Measurements from ENCODE around the gene SMARCD3.

Gene SMARCD3

DNA sequence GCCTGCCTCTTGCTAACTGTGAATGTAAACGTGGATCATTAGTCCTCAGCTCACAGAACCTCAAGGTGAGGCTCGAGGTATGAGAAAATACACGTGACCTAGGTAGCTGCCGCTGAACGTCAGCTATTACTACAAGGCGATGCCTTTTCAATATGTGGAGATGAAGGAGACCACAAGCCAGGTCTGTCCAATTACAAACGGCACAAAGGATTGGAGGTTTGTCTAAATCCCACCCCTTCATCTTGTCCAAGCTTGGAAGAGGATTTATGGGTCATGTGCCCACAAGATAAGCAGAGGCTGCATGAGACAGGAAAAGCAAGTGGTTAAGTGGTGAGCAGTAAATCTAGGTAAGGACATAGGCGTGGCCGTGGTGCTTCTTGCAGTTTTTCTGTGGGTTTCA, 41.6 kb downstream of the SMARCD3 start:
- DNase-seq, result no peak

DNA sequence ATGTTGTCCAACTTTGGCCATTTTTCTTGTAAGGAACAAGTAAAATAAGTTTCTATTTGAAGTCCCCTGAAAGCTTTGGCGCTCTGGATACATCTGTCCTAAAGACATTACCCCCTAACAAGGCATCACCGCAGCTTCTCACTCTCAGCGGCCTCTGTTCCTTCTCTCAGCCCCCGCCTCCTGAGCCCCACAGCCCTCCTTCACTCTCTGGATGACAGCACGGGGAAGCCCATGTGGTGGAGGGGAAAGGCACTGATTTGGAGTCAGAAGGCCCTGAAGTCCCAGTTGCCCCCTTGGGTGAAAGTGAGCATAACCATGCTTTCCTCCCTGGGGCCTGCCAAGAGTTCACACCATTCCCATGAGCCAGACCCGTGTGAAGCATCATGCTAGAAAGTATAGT, 42.8 kb downstream of the SMARCD3 start:
- no peak for DNase-seq

DNA sequence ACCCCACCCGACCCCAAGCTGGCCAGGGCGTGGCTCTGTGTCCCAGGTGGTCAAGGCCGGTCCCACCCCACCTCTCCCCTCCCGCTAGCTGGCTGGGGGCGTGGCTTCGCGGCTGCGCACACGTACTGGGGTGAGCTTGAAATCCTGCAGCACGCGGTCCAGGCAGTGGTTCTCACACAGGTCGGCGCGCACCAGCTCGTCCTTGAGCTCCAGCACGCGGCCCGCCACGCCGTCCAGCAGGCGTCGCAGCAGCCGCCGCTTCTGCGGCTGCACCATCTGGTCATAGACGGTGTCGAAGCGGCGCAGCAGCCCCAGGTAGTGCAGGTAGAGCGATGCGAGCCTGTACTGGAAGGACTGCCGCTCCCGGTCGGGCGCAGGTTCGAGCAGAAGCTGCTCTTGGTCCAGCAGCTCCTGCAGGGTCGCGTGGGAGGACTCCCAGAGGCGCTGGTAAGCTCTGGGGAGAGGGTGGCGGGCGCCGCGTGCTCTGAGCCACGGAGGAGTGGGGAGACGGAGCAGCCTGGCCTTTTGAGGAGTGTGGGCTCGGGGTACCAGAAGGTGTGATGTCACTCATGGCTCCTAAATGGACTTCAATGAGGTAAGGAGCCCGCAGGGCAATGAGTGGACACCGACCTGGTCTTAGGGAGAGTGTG, 44.0 kb downstream of the SMARCD3 start:
- no peak for DNase-seq

DNA sequence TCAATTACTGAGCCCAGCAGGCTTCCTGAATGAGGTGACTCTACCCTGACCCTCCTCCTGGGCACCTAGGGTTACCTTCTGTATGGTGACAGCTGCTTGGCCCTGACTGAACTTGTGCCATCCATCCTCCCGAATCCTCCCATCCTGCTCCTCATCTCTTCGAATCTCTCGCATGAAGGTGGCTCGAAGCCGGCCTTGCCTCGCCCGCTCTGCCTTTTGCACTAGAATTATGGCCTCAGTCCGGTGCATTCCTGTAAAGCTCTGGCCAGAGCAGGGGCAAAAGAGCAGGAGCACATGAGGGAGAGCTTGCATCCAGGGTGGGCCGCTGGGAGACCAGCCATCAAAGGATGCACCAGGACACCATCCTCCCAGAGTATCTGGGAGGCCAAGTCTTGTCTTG, 45.7 kb downstream of the SMARCD3 start:
- DNase-seq, result no peak

DNA sequence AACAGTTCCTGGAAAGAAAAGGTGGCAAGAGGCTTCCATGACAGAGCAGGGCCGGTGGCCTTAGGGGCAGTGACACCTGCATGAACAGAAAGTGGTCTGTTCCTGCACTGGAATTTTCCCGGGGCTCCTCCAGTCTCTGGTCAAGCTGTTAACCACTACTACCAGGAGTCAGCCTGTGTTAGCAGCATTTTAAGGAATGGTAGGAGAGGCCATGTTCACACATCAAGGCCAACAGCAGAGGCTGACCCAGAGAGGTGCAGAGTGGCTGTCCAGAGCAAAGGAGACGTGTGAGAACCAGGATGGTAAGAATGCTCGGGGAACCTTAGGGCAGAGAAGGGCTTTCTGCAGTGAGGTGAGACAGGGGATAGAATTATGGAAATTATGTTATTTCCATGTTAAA, 46.7 kb downstream of the SMARCD3 start:
- DNase-seq, result no peak

DNA sequence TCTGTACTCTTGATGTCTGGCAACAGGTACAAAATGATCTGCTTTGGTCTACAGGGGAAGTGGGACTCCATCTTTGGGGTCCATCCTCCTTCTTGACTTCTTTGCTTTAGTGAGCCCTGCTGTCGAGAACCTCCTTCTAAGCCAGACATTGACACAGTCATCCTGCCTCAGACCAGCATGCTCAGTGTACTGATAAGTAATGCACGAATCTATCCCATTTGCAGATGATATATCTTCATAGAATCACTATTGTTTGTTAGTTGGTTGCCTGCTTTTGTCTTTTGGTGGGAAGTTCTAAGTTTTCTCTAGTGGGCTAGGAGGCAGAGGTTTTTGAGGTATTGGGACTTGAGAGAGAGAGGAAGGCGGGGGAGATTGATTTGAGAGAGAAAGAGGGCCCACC, 47.1 kb downstream of the SMARCD3 start:
- DNase-seq, result no peak

DNA sequence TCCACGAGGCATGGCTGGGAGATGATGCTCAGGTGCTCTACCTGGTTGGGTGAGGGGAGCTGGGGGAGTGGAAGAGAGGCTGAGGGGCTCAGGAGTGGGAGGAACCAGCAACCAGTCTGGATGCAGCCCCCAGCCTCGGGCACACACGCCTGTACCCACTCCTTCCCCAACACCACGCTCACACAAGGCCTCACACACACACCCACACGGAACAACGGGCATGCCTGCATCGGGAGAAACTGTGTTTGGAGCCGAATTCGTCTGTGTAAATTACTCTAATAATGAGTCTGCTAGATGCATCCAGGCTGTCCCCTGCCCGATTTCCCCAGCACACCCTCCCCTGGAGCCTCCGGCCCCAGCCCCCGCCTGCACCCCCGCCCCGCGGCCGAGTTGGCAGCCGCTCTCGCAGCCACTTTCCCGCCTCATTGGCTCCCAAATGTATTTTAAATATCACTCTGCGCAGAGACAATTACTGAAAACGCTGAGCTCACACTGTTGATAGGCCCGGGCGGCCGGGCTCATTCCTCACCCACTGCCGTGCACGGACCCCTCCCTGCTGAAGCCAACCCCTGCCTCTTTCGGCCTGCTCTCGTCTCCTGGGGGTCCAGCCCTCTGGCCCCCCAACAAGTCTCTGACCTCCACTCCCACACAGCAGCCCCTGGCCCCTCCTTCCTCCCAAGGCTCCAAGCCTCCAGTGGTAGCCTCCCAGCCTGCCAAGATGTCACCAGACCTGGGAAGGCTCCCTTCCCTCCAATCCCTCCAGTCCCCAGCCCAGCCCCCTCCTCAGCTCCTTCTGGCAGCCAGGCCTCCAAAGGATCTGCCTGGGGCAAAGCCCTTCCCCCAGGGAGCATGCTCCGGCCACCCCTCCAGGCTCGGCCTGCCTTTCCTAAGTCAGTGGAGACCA, 49.3 kb downstream of the SMARCD3 start:
- no peak for DNase-seq

DNA sequence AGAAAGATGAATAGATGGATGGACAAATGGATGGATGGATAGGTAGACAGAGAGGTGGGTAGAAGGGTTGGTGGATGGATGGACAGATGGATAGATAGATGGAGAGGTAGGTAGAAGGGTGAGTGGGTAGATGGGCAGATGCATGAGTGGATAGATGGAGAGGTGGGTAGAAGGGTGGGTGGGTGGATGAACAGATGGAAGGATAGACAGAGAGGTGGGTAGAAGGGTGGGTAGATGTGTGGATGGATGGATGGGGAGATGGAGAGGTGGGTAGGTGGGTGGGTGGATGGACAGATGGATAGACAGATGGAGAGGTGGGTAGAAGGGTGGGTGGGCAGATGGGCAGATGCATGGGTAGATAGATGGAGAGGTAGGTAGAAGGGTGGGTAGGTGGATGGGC, 50.6 kb downstream of the SMARCD3 start:
- no peak for DNase-seq

DNA sequence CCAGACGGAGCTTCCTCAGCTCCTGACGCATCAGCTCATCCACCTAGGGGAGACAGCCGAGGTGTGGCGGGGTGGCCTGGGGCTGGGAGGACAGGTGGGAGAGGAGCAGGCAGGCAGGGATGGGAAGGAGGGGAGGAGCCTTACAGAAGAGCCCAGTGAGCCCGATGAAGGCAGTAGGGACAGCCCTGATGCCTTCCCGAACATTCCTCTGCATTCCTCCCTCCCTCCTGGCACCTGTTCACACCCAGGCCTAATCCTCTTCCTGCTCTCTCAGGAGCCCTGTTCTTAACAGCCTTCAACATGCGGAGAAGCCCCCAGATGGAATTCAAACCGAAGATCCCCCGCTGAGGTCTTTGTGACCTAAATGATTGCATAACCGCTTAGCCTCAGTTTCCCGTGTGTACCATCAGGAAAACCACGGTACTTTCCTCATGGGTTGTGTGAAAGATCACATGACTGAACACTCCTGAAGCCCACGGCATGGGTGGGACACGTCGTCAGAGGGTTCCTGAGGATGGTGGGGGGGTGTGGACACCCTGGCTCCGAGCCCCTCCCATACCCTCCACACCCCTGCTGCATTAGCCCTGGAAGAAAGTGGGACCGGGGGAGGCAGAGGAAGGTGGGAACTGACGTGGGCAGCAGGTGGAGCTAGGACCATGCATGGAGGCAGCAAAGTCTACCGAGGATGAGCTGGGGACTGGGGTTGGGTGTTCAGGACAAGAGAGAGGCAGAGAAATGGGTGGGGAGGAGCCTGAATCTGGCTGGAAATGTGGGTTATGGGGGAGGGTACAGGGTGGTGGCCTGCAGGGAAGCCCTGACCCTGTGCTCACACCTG, 52.7 kb downstream of the SMARCD3 start:
- no peak for DNase-seq

DNA sequence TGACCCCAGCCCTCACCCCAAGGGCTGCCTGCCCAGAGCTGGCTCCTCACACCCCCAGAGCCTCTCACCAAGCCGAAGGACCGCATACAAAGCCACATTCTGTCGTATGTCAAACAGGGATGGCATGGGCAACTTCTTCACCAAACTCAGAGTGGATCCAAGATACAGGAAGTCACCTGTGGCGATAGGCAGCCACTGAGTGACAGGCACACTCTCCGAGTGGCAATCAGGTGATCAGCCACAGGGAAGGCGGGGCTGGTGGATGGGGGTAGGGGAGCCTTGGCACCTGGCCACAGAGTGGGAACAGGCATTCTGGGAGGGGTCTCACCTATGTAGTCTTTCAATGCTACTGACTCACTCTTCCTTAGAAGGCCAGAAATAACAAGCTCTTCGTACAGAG, 54.3 kb downstream of the SMARCD3 start:
- no peak for DNase-seq

DNA sequence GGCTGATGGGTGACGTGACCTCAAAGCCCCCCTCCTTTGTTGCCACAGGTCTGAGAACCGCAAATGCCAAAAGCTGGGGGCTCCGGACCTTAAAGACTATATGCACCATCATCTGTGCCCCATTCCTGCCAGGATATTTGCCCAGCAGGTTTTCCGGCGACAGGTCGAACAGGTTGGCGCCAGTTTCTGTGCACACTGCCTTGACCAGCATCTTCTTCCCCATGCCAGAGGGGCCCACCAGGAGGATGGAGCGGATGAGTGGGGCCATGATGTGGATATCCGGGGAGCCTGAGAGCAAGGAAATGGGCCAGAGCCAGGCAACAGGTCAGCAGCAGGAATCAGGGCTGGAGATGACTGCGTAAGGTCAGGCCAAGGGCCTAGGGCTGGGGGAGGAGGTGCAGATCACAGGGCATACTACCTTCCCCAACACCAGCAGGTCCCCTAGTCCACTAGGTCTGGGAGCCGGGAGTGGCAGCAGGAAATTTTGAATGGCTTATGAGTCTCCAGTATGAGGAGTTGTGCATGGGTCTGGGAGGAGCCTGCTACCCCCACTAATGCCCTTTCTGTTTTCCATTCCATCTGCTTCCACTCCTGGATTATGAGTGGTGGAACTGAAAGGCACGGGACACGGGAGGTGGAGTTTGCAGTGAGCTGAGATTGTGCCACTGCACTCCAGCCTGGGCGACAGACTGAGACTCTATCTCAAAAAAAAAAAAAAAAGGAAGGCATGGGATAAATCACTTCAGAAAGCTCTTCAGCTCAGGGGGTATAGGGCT, 55.1 kb downstream of the SMARCD3 start:
- no peak for DNase-seq

DNA sequence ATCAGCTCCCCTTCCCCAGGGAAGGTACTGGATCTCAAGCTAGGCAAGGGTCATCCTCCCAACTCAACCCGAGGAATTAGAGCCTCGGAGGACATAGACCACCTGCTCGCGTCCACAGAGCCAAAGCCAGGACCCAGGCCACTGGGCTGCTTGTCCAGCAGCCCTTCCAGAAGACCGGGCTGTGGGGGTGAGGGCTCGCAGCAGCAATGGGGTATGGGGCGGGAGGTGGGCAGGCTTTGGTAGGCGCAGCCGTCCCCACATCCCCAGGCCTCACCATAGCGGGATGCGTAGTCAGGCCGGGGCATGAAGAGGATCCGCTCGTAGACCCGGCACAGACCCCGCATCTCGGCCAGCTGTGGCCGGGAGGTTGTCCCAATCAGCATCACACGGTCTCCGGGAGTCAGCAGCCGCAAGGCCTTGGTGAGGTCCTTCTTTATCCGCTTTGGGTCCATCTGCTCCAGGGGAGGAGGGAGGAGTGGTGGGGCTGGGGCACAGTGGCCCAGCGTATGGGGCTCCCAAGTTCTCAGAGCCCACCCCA, 56.4 kb downstream of the SMARCD3 start:
- DNase-seq, result no peak

DNA sequence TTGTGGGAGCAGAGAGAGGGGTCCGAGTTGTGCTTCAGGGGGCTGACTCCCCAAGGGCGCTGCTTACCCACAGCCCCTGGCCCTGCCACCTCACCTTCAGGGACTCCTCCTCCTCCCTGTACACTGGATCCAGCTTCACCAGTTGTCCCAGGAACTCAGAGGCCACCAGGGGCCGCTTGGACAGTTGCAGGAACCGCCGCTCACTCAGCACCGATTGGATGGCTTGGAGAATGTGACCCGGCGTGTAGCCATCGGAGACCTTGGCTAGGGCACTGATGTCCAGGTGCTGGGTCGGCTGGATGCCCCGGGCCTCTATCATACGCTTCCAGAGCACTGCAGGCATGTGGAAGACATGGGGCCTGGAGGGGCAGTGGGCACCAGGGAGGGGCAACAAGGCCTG, 57.0 kb downstream of the SMARCD3 start:
- DNase-seq, result no peak

DNA sequence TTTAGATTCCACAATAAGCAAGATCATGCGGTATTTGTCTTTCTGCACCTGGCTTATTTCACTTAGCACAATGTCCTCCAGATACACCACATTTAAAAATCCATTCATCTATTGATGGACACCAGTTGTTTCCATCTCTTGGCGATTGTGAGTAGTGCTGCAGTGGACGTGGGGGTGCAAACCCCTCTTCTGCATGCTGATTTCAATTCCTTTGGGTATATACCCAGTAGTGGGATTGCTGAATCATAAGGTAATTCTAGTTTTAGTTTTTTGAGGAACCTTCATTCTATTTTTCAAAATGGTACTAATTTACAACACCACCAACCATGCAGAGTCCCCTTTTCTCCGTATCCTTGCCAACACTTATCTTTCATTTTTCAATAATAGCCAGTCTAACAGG, 59.5 kb downstream of the SMARCD3 start:
- no peak for DNase-seq
